Liver (tissue), 3 donors: ENCODE data around the gene KANK3.

Experiments used
- ATF3 ChIP-seq: IDR thresholded peaks from 2 replicates; pipeline ENCODE4 v1.6.1; 2016; ENCODE audit warnings: antibody characterized with exemption
- CTCF ChIP-seq: fragments of 150-350 bp; IDR thresholded peaks from 2 replicates; pipeline ENCODE4 v1.5.1; 2017; ENCODE audit warnings: improper control_type of control experiment, low read depth, low read length; ENCODE audit not compliant: missing input control
- FOXA1 ChIP-seq: IDR thresholded peaks from 2 replicates; pipeline ENCODE4 v1.6.1; 2016; ENCODE audit warnings: antibody characterized with exemption
- FOXA2 ChIP-seq: IDR thresholded peaks from 2 replicates; pipeline ENCODE4 v1.6.1; 2016; ENCODE audit warnings: antibody characterized with exemption
- GABPA ChIP-seq, 2 donors: IDR thresholded peaks in 1 of 2; conservative IDR thresholded peaks in 1 of 2; 2 replicates each; pipeline ENCODE4 v1.6.1; 2016; ENCODE audit warnings: antibody characterized with exemption in 2 of 2, mild to moderate bottlenecking in 1 of 2, moderate library complexity in 1 of 2
- HNF4A ChIP-seq, 2 donors: conservative IDR thresholded peaks; 2 replicates each; pipeline ENCODE4 v1.6.1; 2016; ENCODE audit warnings: antibody characterized with exemption in 2 of 2, mild to moderate bottlenecking in 2 of 2
- HNF4G ChIP-seq: IDR thresholded peaks from 2 replicates; pipeline ENCODE4 v1.6.1; 2016; ENCODE audit warnings: antibody characterized with exemption
- MAX ChIP-seq: IDR thresholded peaks from 2 replicates; pipeline ENCODE4 v1.6.1; 2016; ENCODE audit warnings: antibody characterized with exemption
- RAD21 ChIP-seq, 2 donors: IDR thresholded peaks; 2 replicates each; pipeline ENCODE4 v1.6.1; 2016; ENCODE audit warnings: antibody characterized with exemption in 2 of 2, mild to moderate bottlenecking in 2 of 2
- REST ChIP-seq: IDR thresholded peaks from 2 replicates; pipeline ENCODE4 v1.6.1; 2016; ENCODE audit warnings: antibody characterized with exemption, mild to moderate bottlenecking
- RXRA ChIP-seq, 2 donors: IDR thresholded peaks; 2 replicates each; pipeline ENCODE4 v1.6.1; 2017 to 2018; ENCODE audit warnings: antibody characterized with exemption in 2 of 2, mild to moderate bottlenecking in 1 of 2
- TAF1 ChIP-seq: conservative IDR thresholded peaks from 2 replicates; pipeline ENCODE4 v1.6.1; 2016; ENCODE audit warnings: antibody characterized with exemption, mild to moderate bottlenecking
- YY1 ChIP-seq: IDR thresholded peaks from 2 replicates; pipeline ENCODE4 v1.6.1; 2016; ENCODE audit warnings: antibody characterized with exemption, mild to moderate bottlenecking
- ZBTB33 ChIP-seq: IDR thresholded peaks from 2 replicates; pipeline ENCODE4 v1.6.1; 2016; ENCODE audit warnings: antibody characterized with exemption
- donor health status: healthy.
- donor health status: healthy.

GRCh38 chr19:8307400-8307964 is 35.6 kb downstream of the KANK3 start:
- TF ChIP-seq REST = no peak
- no peak for TF ChIP-seq GABPA (IDR thresholded peaks at IDR 0.05 in 1 of 2, conservative IDR thresholded peaks at IDR 0.05 in 1 of 2)
- TF ChIP-seq CTCF = no peak
- TF ChIP-seq RAD21 (IDR thresholded peaks at IDR 0.05) = no peak
- TF ChIP-seq ZBTB33 = no peak
- no peak for TF ChIP-seq MAX
- no peak for TF ChIP-seq ATF3
- no peak for TF ChIP-seq RXRA (IDR thresholded peaks at IDR 0.05)
- TF ChIP-seq YY1 = no peak
- no peak for TF ChIP-seq TAF1
- TF ChIP-seq HNF4G = no peak
- TF ChIP-seq FOXA2 = no peak
- no peak for TF ChIP-seq HNF4A (conservative IDR thresholded peaks at IDR 0.05)
- TF ChIP-seq FOXA1 = no peak
